Kidney glomerular epithelial cell (primary cell): Measurements from ENCODE around the gene LIN52.
"Not testable (repeated sequence)": the region's sequence is repeated elsewhere in the genome, so short reads cannot be mapped to it uniquely, and the experiment has no call there.

ENCODE experiments used
- DNase-seq: peaks from one replicate; lab custom pipeline; 2025; lab: John Stamatoyannopoulos, UW

Gene LIN52

GRCh38 chr14:74109369-74109768 is 24.6 kb downstream of the LIN52 start:
- no peak for DNase-seq

GRCh38 chr14:74111395-74112216 is 26.9 kb downstream of the LIN52 start:
- peak; percentile 63 for DNase-seq

- not testable (repeated sequence) for DNase-seq
These were observed 40.7 kb downstream of the LIN52 start for GRCh38 chr14:74125487-74125886.

GRCh38 chr14:74126315-74127013 is 41.7 kb downstream of the LIN52 start:
- DNase-seq, result no peak

GRCh38 chr14:74127634-74128033 is 42.9 kb downstream of the LIN52 start:
- no peak for DNase-seq

- DNase-seq, result no peak
These were observed 49.2 kb downstream of the LIN52 start for GRCh38 chr14:74133833-74134481.

GRCh38 chr14:74134484-74134883 is 49.7 kb downstream of the LIN52 start:
- no peak for DNase-seq

GRCh38 chr14:74135426-74135825 is 50.7 kb downstream of the LIN52 start:
- DNase-seq, result no peak

GRCh38 chr14:74140374-74140850 is 55.7 kb downstream of the LIN52 start:
- no peak for DNase-seq

GRCh38 chr14:74141703-74142102 is 56.9 kb downstream of the LIN52 start:
- no peak for DNase-seq

GRCh38 chr14:74142523-74142922 is 57.8 kb downstream of the LIN52 start:
- no peak for DNase-seq

- no peak for DNase-seq
These were observed 60.0 kb downstream of the LIN52 start for GRCh38 chr14:74144789-74145188.

- no peak for DNase-seq
These were observed 62.8 kb downstream of the LIN52 start for GRCh38 chr14:74147571-74147970.

GRCh38 chr14:74148705-74149104 is 63.9 kb downstream of the LIN52 start:
- DNase-seq, result no peak

- DNase-seq, result no peak
These were observed 70.5 kb downstream of the LIN52 start for GRCh38 chr14:74155287-74155686.

- no peak for DNase-seq
These were observed 71.0 kb downstream of the LIN52 start for GRCh38 chr14:74155749-74156148.

GRCh38 chr14:74160763-74161162 is 76.0 kb downstream of the LIN52 start:
- no peak for DNase-seq

GRCh38 chr14:74161526-74162158 is 76.9 kb downstream of the LIN52 start:
- no peak for DNase-seq

- DNase-seq, result no peak
These were observed 85.2 kb downstream of the LIN52 start for GRCh38 chr14:74169906-74170305.

GRCh38 chr14:74176400-74176793 is 91.6 kb downstream of the LIN52 start:
- DNase-seq, result no peak

GRCh38 chr14:74179856-74180255 is 95.1 kb downstream of the LIN52 start:
- DNase-seq, result no peak

- no peak for DNase-seq
These were observed 106.3 kb downstream of the LIN52 start for GRCh38 chr14:74190927-74191575.
